T-helper 22 cell (primary cell): ENCODE results near the gene CTDP1.

Source experiments
- DNase-seq: peaks from one replicate; pipeline ENCODE4 v3.0.0-alpha.2; 2020; ENCODE audit warnings: low read depth

CTDP1 gene

GRCh38 chr18:79644666-79645057 lies 34.9 kb upstream of the CTDP1 start:
- DNase-seq, result no peak

GRCh38 chr18:79645291-79645983 lies 34.2 kb upstream of the CTDP1 start:
- no peak for DNase-seq

DNA sequence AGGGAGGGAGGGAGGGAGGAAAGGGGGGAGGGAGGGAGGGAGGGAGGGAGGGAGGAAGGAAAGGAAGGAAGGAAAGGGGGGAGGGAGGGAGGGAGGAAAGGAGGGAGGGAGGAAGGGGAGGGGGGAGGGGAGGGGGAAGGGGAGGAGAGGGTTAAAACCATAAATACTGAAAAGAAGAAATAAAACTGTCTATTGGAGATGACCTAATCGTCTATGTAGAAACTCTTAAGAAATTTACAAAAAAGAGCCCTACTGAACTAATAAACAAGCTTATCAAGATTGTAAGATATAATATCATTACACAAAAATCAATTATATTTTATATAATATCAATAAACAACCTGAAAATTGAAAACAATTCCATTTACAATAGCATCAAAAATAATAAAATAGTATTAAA lies 32.3 kb upstream of the CTDP1 start:
- no peak for DNase-seq

DNA sequence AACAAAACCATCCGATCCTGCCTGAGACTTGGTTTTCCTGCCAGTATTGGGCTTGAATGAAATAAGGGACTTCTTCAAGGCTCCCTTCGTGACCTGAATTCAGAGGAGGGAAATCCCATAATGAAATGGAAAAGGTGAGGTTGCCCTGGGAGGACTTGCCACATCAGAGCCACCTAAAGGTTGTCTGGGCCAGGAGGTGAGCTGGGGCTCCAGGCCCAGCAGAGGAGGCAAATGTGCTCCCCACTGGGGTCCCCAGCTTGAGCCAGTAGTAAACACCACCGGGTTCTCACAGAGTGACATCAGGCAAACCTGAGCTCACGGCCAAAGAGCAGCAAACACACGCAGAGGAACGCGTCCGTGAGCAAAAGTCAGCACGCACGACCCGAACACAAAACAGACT lies 28.6 kb upstream of the CTDP1 start:
- DNase-seq, result no peak

DNA sequence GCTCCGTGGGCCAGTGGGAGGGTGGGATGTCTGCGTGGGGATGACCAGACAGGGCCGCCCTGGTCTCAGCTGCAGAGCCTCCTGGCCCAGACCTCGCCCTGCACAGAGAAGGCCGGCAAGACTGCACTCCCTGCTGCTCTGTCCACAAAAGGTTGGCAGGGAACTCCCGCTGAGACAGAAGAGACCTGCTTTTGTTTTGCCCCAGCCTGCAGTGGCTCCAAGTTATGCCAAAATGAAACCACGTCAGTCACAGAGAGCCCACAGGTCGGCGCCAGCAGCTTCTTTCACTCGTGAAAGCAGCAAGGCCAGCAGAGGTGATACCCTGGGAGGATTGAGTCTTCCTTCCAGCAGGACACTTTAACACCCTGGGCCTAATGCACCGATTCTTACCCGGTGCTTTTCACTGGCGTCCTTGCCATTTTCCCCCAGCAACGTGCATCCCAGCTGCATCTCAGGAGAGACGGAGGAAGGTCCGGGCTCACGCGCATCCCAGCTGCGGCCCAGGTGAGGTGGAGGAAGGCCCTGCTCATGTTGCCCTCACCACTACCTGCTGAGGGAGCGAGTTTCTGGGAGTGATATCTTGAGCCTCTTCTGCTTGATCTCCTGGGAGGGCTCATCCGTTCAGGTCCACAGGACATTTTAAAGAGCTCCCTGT lies 22.1 kb upstream of the CTDP1 start:
- DNase-seq, result no peak

DNA sequence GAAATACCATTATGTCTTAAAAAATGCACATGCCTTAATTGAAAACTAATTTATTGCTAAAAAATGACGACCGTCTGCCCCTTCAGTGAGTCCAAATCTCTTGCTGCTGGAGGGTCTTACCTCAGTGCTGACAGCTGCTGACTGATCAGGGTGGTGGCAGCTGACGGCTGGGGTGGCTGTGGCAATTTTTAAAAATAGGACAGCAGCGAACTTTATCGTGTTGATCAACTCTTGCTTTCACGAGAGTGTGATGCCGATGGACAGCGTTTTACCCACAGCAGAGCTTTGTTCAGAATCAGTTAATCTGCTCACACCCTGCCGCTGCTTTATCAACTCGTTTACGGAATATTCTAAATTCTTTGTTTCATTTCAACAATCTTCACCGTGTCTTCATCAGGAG lies 21.2 kb upstream of the CTDP1 start:
- no peak for DNase-seq

GRCh38 chr18:79659733-79660132 lies 19.9 kb upstream of the CTDP1 start:
- DNase-seq, result no peak

DNA sequence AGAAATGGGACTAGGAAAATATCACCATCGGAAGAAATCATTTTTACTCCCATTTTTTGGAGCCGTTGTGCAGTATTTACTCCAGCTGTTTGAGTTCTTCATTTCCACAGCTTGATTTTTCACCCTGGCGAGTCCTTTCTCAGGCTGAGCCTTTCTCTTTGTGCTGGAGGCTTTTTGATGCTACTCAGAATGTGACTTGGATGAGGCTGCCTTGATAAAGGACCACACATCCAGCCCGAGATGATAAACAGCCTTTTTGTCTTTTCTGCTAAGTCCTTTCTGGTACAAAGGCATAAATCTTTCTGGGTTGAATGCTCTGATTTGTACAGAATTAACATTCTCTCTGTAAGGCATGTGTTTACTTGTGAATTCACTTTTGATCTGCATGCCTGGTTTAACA lies 17.6 kb upstream of the CTDP1 start:
- no peak for DNase-seq

DNA sequence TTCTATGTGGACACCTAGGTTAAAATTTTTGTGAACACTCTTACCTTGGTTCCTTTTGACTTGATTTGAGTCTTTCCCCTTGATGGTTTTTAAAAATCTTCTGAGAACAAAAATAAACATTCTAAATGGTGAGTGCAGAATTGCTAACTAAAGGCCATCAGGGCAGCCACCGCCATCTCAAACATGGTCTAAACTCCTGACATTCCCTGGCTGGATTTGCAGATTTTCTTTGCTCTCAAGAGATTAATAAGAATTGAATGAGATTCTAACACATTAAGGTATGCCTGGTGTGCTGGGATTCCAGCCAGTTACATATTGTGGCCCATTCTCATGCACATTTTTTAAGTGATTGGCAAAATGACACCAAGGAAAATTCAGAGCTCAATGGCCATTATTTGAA lies 17.2 kb upstream of the CTDP1 start:
- DNase-seq, result no peak

DNA sequence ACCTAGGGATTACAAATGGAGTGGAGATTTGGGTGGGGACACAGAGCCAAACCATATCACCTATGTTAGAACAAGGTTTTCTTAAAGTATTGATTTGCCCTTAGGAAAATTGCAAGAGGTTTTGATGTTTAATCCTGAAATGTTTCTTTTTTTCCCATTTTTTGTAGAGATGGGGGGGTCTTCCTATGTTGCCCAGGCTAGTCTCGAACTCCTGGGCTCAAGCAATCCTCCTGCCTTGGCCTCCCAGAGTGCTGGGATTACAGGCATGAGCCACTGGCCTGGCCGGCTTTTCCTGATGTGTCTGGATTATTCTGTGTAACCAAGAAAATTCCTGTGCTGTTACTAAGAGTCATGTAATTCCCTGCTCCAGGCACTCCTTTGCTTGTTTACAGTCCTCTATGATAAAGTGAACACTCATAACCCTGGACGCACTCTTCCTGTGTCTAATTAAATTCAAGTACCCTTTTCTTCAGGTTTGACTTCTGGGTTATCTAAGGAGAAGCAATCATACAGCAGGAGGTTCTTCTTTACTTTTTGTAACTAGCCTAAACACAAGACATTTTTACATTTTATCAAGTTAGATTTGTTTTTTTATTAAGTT lies 15.0 kb upstream of the CTDP1 start:
- DNase-seq, result no peak

DNA sequence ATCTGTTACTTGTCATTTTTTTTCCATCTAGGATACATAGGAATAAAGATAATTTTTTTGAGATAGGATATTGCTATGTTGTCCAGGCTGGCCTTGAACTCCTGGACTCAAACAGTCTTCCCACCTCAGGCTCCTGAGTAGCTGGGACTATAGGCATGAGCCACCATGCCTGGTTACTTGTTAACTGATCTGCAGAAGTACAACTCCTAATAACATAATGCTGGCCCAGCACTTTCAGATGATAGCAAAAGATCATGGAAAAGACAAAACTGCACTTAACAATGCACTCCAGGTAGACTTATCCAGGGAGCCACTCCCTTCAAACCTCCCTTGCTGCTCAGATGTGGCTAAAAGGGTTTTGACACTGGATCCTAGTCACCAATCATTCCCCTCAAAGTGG lies 11.4 kb upstream of the CTDP1 start:
- no peak for DNase-seq

DNA sequence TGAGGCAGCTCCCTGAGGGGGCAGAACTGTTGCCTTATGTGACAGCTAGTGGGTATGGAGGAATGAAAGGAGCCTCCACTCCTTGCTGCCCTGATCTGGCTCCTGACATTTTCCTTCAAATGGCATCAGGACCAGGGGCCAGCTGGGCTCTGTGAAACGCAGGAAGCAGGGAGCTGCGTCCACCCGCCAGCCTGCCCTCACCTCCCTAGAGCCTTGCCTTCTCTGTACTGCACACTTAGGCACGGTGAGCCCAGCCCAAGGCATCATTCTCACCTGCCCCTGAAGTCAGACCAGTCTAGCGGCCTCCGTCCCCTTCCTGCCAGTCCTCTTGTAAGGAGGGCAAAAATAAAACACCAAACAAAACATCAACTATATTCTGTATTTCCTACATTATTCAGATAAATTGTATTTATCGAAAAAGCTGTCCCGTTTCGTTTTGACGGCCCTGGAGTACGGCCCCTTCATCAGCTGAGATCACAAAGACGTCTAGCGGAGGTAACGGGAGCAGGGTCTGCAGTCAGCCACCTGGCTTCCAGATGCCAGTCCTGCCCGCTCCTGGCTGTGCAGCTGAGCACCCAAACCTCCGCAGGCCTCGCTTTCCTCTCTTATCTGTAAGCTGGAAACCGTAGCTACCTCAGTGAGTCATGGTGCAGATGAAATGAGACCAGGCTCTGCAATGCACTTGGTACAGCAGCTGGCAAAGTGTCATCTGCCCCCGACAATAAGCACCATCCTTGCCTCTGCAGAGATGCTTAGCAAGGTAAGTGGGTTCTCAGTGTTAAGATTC lies 6.9 kb upstream of the CTDP1 start:
- DNase-seq, result no peak

DNA sequence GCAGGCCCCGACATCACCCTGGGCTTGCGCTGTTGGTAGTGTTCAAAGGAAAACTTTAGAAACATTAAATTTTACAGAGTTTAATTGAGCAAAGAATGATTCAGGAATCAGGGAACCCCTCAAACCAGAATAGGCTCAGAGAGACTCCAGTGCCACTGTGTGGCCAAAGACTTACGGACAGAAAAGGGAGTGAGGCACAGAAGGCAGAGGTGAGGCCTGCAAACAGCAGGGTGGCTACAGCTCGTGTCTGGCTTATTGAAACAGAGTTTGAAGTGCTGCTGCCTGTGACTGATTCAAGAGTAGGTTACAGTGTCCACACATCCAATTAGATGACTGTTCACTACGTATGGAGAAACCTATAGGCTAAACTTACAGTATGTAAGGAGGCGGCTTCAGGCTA lies 2.4 kb upstream of the CTDP1 start:
- DNase-seq, result no peak

DNA sequence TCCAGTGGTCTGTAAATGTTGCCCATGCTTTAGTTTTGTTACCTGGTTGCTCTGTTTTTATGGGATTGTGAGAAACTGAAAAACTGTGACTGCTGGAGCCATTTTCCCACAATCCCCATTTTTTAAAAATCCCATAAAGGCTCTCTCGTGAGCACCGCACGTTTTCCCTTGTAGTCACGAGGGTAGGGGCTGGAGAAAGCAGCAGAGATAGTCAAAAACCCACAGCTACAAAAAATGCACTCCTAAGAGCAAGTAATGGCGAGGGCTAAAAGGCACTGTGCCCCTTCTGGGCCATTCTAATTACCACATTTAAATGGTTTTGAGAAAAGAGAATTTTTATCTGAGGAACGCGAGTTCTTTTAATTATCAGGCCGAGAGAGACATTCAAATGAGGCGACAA lies 1.8 kb upstream of the CTDP1 start:
- no peak for DNase-seq

DNA sequence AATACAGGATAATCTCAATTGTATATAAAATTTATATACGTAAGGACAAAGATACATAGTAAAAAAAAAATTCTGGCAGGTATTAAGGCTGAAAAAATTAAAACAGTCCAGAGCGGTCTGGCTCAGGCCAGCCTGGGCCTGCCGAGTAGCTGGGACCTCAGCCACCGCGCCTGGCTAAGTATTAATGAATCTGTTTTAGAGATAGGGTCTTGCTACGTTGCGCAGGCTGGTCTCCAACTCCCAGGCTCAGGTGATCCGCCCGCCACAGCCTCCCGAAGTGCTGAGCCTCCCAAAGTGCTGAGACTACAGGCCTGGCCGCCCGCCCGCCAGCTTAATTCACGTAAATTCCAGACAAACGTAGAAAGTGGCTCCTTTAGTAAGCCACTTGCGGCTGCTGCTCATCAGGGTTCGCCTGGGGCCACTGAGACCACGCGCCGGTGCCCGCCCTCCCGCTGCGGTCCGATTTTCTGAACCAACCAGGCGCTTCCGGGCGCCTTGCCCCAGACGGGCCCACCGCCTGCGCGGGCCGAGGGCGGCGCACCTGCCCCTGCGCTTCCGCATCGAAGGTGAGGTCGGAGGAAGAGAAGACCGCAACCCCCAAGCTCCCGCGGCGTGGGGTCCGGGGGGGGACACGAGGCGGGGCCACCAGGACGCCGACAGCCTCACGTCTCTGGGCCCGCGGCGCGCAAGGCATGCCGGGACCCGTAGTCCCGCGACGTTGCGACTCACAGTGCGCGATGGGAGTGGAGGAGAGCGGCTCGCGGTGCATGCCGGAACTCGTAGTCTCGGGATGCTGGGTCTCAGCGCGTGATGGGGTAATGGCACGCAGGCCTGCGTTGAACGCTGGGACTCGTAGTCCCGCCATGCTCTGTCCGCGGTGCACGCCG lies 695 bp upstream of the CTDP1 start:
- peak; percentile 100 for DNase-seq

GRCh38 chr18:79680100-79680879 lies 687 bp downstream of the CTDP1 start:
- peak; percentile 10 for DNase-seq

DNA sequence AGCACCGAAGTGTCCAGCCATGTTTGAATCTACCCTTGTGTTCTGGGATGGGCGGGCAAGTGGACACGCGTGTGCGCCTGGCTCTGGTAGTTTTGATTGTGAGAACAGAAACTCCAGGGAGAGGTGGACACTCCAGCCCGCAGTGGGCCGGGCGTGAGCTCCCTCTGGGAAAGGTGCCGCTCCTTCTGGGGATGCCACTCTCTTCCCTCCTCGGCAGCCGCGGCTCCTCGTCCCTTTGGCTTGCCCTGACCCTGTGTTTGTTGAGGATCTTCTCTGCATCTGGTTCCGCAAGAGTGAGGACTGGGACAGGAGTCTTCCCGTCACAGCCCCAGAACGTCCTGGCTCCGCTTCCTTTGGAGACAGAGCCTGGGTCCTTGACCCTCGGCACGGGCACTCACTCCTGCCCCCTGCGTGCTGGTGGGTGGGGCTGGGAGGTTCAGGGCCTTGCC lies 1.3 kb downstream of the CTDP1 start:
- no peak for DNase-seq

DNA sequence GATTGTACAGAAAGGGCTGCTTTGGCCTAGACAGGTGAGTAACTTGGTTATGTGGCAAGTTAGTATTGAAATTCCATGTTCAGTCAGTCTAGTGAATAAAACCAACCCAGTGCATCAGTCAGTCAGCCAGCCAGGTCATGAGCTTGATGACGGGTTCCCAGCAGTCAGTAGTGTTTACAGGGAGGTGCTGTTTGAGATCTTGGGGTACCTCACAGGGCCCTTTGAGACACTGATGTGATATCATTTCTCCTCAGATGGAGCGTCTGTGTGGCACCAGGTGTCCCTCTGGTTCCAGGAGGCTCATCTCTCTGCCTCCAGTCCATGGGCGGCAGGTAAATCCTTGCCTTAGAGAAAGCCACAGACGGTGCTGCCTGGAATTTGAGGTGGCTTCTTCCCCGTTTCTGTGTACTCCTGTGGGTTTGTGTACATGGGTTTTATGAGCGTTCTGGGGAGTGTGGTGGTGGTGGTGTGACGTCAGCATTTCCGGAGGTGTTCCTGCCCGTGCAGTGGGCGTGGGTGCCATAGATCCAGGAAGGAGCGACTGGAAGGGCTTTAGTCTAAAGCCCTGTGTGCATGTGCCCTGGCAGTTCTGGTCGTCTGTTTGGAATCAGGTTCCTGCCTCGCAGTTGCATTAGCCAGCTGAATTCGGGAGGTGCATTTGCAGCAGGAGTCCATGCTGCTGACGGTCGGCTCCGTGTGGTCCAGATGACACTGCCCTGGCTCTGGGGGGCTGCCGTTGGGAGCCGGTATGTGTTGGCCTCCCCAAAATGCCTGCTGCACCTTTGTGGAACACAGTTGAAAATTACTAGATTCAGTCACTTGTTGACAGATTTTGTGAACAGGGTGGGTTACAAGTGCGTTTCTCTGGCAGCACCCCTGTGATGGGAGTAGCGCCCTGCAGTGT lies 2.1 kb downstream of the CTDP1 start:
- peak; percentile 62 for DNase-seq

DNA sequence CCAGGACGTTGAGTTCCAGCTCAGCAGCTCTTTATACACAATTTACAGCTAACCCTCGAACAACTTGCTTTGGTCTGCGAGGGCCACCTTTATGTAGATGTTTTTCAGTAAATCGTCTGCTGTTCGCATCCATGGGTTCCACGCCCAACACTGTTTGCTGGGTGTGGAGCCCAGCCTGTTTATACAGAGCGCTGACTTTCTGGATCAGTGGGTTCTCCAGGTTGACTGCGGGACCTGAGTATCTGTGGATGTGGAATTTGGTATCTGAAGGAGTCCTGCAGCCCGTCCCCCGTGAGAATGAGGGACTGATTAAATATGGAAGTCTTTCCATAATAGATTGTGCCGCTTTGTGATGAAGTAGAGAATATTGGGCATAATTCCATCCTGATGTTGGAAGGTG lies 2.9 kb downstream of the CTDP1 start:
- DNase-seq, result no peak
